PC-9 (cell line): ENCODE results near the gene RAD50. TPM values are rescaled to one million over a fixed set of nuclear protein-coding genes. Genes with fewer than 3 reads are reported as not detected.

Experiments used
- BruUV-seq: library from RNA; stranded (reverse); fragments of 400-500 nt; replicated peaks from 2 replicates; lab custom pipeline; 2021; lab: Mats Ljungman, UMichigan
- CTCF ChIA-PET: fragments of 300-600 bp; sonication (Branson Sonifier 250); formaldehyde crosslinking; loops from one replicate; lab custom pipeline; 2022; ENCODE audit warnings: antibody characterized with exemption; lab: Charles Lee
- POLR2A ChIA-PET: fragments of 300-600 bp; sonication (Branson Sonifier 250); formaldehyde crosslinking; loops from one replicate; lab custom pipeline; 2022; ENCODE audit warnings: antibody characterized with exemption; ENCODE audit not compliant: unreplicated experiment; lab: Charles Lee
- DNase-seq, 2 experiments: peaks; one replicate each; pipeline versions ENCODE4 v3.0.0 to v3.0.0-alpha.2; 2015 to 2022; ENCODE audit warnings: mixed read lengths in 1 of 2
- H2AFZ ChIP-seq: fragments of 200-600 bp; sonication (generic); 2 replicates; pipeline ENCODE4 v1.8.1; 2017; ENCODE audit warnings: antibody characterized with exemption
- H3F3A ChIP-seq: fragments of 200-600 bp; sonication (generic); 2 replicates; pipeline ENCODE4 v1.8.1; 2017; ENCODE audit warnings: antibody characterized with exemption, mild to moderate bottlenecking, low read depth; ENCODE audit not compliant: insufficient read depth
- H3K27ac ChIP-seq: fragments of 200-600 bp; sonication (generic); 2 replicates; pipeline ENCODE4 v1.6.1; 2016; ENCODE audit warnings: mixed run types
- H3K27me3 ChIP-seq: fragments of 200-600 bp; sonication (generic); 2 replicates; pipeline ENCODE4 v1.6.1; 2016; ENCODE audit warnings: low read depth, mixed run types; ENCODE audit not compliant: insufficient read depth
- H3K36me3 ChIP-seq: fragments of 200-600 bp; sonication (generic); 2 replicates; pipeline ENCODE4 v1.6.1; 2016; ENCODE audit warnings: low read depth, mixed run types
- H3K4me1 ChIP-seq: fragments of 200-600 bp; sonication (generic); replicated peaks from 2 replicates; pipeline ENCODE4 v1.6.1; 2016; ENCODE audit warnings: mixed run types; ENCODE audit not compliant: insufficient read depth
- H3K4me2 ChIP-seq: fragments of 200-600 bp; sonication (generic); 2 replicates; pipeline ENCODE4 v1.6.1; 2017; ENCODE audit warnings: mixed run types
- H3K4me3 ChIP-seq: fragments of 200-600 bp; sonication (generic); 2 replicates; pipeline ENCODE4 v1.6.1; 2016; ENCODE audit warnings: mixed run types
- H3K79me2 ChIP-seq: fragments of 200-600 bp; sonication (generic); 2 replicates; pipeline ENCODE4 v1.6.1; 2017; ENCODE audit warnings: low read depth, mixed run types
- H3K9me2 ChIP-seq: fragments of 200-600 bp; sonication (generic); 2 replicates; pipeline ENCODE4 v1.8.1; 2017; ENCODE audit warnings: mild to moderate bottlenecking; ENCODE audit not compliant: insufficient read depth
- H3K9me3 ChIP-seq: fragments of 200-600 bp; sonication (generic); 2 replicates; pipeline ENCODE4 v1.8.1; 2016; ENCODE audit warnings: low read depth; ENCODE audit not compliant: insufficient read depth
- H4K20me1 ChIP-seq: fragments of 200-600 bp; sonication (generic); 2 replicates; pipeline ENCODE4 v1.8.1; 2017; ENCODE audit not compliant: insufficient read depth
- EZH2 ChIP-seq: fragments of 200-600 bp; sonication (generic); IDR thresholded peaks from 2 replicates; pipeline ENCODE4 v1.8.0; 2017; ENCODE audit warnings: antibody characterized with exemption, low read depth
- intact Hi-C: fragments of 100-400 bp; cut with micrococcal nuclease; formaldehyde crosslinking; loops from one replicate; pipeline ENCODE4 v1.10.0; 2022; ENCODE audit not compliant: unreplicated experiment
- total RNA-seq: library from RNA; stranded (reverse); gene quantifications from 2 replicates; pipeline ENCODE4 v1.2.3, GENCODE V29; 2021
- TF ChIP-seq, protein P1 (sequence below): fragments of 200-600 bp; sonication (generic); conservative IDR thresholded peaks from 2 replicates; pipeline ENCODE4 v1.6.1; 2017; ENCODE audit warnings: mixed run types, antibody characterized with exemption, mild to moderate bottlenecking, moderate library complexity

Gene RAD50
- total RNA-seq, 1 experiment from 2014 or later = 42.2 TPM

- H3K27ac ChIP-seq = no peak overlapping the region
- DNase-seq = no peak
- peaks cover 3% of the 10 kb centered on the region; the same call in 1 of the 2 replicates for H4K20me1 ChIP-seq
- ChIA-PET CTCF (no interaction called here), POLR2A (no interaction called here)
- no peaks in the 10 kb centered on the region for H3K9me3 ChIP-seq
- BruUV-seq = no TSS peak
- H3K4me1 ChIP-seq = no peaks in the 10 kb centered on the region
- H3F3A ChIP-seq = 0 out of 2 replicates have a peak, but pooled peaks cover 8% of the 10 kb centered on the region
- TF ChIP-seq EZH2 = no peak
- TF ChIP-seq, protein P1, sequence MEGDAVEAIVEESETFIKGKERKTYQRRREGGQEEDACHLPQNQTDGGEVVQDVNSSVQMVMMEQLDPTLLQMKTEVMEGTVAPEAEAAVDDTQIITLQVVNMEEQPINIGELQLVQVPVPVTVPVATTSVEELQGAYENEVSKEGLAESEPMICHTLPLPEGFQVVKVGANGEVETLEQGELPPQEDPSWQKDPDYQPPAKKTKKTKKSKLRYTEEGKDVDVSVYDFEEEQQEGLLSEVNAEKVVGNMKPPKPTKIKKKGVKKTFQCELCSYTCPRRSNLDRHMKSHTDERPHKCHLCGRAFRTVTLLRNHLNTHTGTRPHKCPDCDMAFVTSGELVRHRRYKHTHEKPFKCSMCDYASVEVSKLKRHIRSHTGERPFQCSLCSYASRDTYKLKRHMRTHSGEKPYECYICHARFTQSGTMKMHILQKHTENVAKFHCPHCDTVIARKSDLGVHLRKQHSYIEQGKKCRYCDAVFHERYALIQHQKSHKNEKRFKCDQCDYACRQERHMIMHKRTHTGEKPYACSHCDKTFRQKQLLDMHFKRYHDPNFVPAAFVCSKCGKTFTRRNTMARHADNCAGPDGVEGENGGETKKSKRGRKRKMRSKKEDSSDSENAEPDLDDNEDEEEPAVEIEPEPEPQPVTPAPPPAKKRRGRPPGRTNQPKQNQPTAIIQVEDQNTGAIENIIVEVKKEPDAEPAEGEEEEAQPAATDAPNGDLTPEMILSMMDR = no peak
- H2AFZ ChIP-seq = no peak overlapping the region
- peaks cover 32% of the 10 kb centered on the region; the same call in 1 of the 2 replicates for H3K36me3 ChIP-seq
- H3K4me3 ChIP-seq = no peak overlapping the region
- no peaks in the 10 kb centered on the region for H3K9me2 ChIP-seq
- H3K27me3 ChIP-seq = no peaks in the 10 kb centered on the region
- H3K79me2 ChIP-seq = no peaks in the 10 kb centered on the region
- intact Hi-C loops = loop anchor here (10.0 kb wide), 1 partner anchor 83 kb away; no protein-coding TSS in a partner anchor
- H3K4me2 ChIP-seq = no peak overlapping the region
Measured at GRCh38 chr5:132621699-132622098, 64.9 kb downstream of the RAD50 start.

DNA sequence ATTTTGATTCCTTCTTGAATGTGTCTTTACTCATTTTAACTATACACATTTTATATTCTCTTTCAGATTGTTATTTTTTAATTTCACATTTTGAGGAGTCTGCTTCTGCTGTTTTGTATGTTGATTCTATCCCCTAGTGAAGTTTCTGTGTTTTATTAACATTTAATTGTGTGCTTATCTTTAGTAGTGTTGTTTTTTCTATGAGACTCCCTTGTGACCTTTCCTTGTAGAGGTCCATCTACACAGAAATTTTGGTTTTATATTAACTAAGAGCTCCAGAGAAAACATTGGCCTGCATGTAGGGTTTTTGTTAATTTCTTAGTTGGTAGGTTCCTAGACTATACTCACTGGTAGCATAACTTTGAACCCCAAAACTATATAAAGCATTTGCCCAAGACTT lies 65.8 kb downstream of the RAD50 start:
- no peaks in the 10 kb centered on the region for H3K4me1 ChIP-seq
- no peak overlapping the region for H3K27ac ChIP-seq
- intact Hi-C loops = loop anchor here (10.0 kb wide), 1 partner anchor 82 kb away; no protein-coding TSS in a partner anchor
- no peaks in the 10 kb centered on the region for H3K79me2 ChIP-seq
- no TSS peak for BruUV-seq
- H3F3A ChIP-seq = 0 out of 2 replicates have a peak, but pooled peaks cover 6% of the 10 kb centered on the region
- TF ChIP-seq, protein P1 = no peak
- TF ChIP-seq EZH2 = no peak
- CTCF ChIA-PET = no interaction called here
- no peaks in the 10 kb centered on the region for H3K9me3 ChIP-seq
- H3K9me2 ChIP-seq = no peaks in the 10 kb centered on the region
- peaks cover 3% of the 10 kb centered on the region; the same call in 1 of the 2 replicates for H4K20me1 ChIP-seq
- POLR2A ChIA-PET = no interaction called here
- no peak overlapping the region for H2AFZ ChIP-seq
- H3K4me2 ChIP-seq = no peak overlapping the region
- no peak for DNase-seq
- no peaks in the 10 kb centered on the region for H3K27me3 ChIP-seq
- H3K36me3 ChIP-seq = peaks cover 32% of the 10 kb centered on the region; the same call in 1 of the 2 replicates
- H3K4me3 ChIP-seq = no peak overlapping the region

GRCh38 chr5:132627470-132627869 lies 70.7 kb downstream of the RAD50 start:
- no peaks in the 10 kb centered on the region for H3K4me1 ChIP-seq
- ChIA-PET POLR2A (no interaction called here), CTCF (no interaction called here)
- no peaks in the 10 kb centered on the region for H3F3A ChIP-seq
- DNase-seq = no peak
- no peak overlapping the region for H3K4me2 ChIP-seq
- H3K36me3 ChIP-seq = peaks cover 6% of the 10 kb centered on the region; the same call in 1 of the 2 replicates
- no TSS peak for BruUV-seq
- H3K27me3 ChIP-seq = no peaks in the 10 kb centered on the region
- no peaks in the 10 kb centered on the region for H3K79me2 ChIP-seq
- no peak overlapping the region for H3K27ac ChIP-seq
- no peak overlapping the region for H3K4me3 ChIP-seq
- H3K9me2 ChIP-seq = no peaks in the 10 kb centered on the region
- TF ChIP-seq, protein P1 = no peak
- TF ChIP-seq EZH2 = no peak
- intact Hi-C loops = loop anchor here (10.0 kb wide), 1 partner anchor 77 kb away; no protein-coding TSS in a partner anchor
- H2AFZ ChIP-seq = no peak overlapping the region
- H4K20me1 ChIP-seq = peaks cover 3% of the 10 kb centered on the region; the same call in 1 of the 2 replicates
- H3K9me3 ChIP-seq = no peaks in the 10 kb centered on the region
